GM23338 (cell line): ENCODE data around the gene SCAPER. TPM values are rescaled to one million over a fixed set of nuclear protein-coding genes. Genes with fewer than 3 reads are reported as not detected.

Experiments used
- ATAC-seq: fragments of 200-7000 bp; cut with Tn5 transposase; 3 replicates; pipeline ENCODE4 v1.9.1; 2020
- DNase-seq: peaks from one replicate; pipeline ENCODE4 v3.0.0-alpha.2; 2015; ENCODE audit warnings: low spot score
- H2AFZ ChIP-seq: fragments of 200-600 bp; sonication (generic); 2 replicates; pipeline ENCODE4 v1.8.0; 2016; ENCODE audit warnings: antibody characterized with exemption, mild to moderate bottlenecking, moderate library complexity
- H3F3A ChIP-seq: fragments of 200-600 bp; sonication (generic); replicated peaks from 2 replicates; pipeline ENCODE4 v1.8.0; 2017; ENCODE audit warnings: antibody characterized with exemption, mixed run types, low read depth
- H3K27ac ChIP-seq: fragments of 200-600 bp; sonication (generic); 2 replicates; pipeline ENCODE4 v1.6.1; 2016; ENCODE audit warnings: low read depth
- H3K27me3 ChIP-seq: fragments of 200-600 bp; sonication (generic); 2 replicates; pipeline ENCODE4 v1.8.0; 2016; ENCODE audit warnings: mild to moderate bottlenecking, mixed run types, moderate library complexity; ENCODE audit not compliant: insufficient read depth
- H3K36me3 ChIP-seq: fragments of 200-600 bp; sonication (generic); 2 replicates; pipeline ENCODE4 v1.8.0; 2016; ENCODE audit warnings: mild to moderate bottlenecking; ENCODE audit not compliant: insufficient read depth
- H3K4me1 ChIP-seq: fragments of 200-600 bp; sonication (generic); 2 replicates; pipeline ENCODE4 v1.8.0; 2016; ENCODE audit warnings: mild to moderate bottlenecking, moderate library complexity; ENCODE audit not compliant: insufficient read depth
- H3K4me2 ChIP-seq: fragments of 200-600 bp; sonication (generic); 2 replicates; pipeline ENCODE4 v1.7.1; 2017; ENCODE audit warnings: mixed run types
- H3K4me3 ChIP-seq: fragments of 200-600 bp; sonication (generic); 2 replicates; pipeline ENCODE4 v1.6.1; 2016; ENCODE audit warnings: mixed run types
- H3K79me2 ChIP-seq: fragments of 200-600 bp; sonication (generic); replicated peaks from 2 replicates; pipeline ENCODE4 v1.8.0; 2017; ENCODE audit warnings: mild to moderate bottlenecking; ENCODE audit not compliant: insufficient read depth
- H3K9me2 ChIP-seq: fragments of 200-600 bp; sonication (generic); 2 replicates; pipeline ENCODE4 v1.8.0; 2017; ENCODE audit not compliant: insufficient read depth
- H4K20me1 ChIP-seq: fragments of 200-600 bp; sonication (generic); replicated peaks from 2 replicates; pipeline ENCODE4 v1.8.0; 2017; ENCODE audit warnings: mild to moderate bottlenecking; ENCODE audit not compliant: insufficient read depth
- H3K27ac Mint-ChIP-seq: 2 replicates; pipeline ENCODE4 v1.8.0; 2020; ENCODE audit warnings: inconsistent platforms, mild to moderate bottlenecking, moderate library complexity, mixed read lengths
- H3K27me3 Mint-ChIP-seq: 3 replicates; pipeline ENCODE4 v1.8.0; 2022; ENCODE audit warnings: low read depth, mild to moderate bottlenecking, moderate library complexity, mixed read lengths, inconsistent platforms; ENCODE audit not compliant: insufficient read depth, poor library complexity
- H3K36me3 Mint-ChIP-seq: 3 replicates; pipeline ENCODE4 v1.8.0; 2021; ENCODE audit warnings: low read depth, mild to moderate bottlenecking, inconsistent platforms, moderate library complexity, mixed read lengths
- H3K4me1 Mint-ChIP-seq: 3 replicates; pipeline ENCODE4 v1.8.0; 2020; ENCODE audit warnings: mild to moderate bottlenecking, inconsistent platforms, mixed read lengths
- H3K4me3 Mint-ChIP-seq: 3 replicates; pipeline ENCODE4 v1.8.0; 2021; ENCODE audit warnings: moderate library complexity, mild to moderate bottlenecking, inconsistent platforms, mixed read lengths
- H3K9me3 Mint-ChIP-seq: 3 replicates; pipeline ENCODE4 v1.8.0; 2020; ENCODE audit warnings: moderate library complexity, mild to moderate bottlenecking, inconsistent platforms, mixed read lengths
- CREB1 ChIP-seq: fragments of 250-450 bp; sonication (Bioruptor Pico); IDR thresholded peaks from 2 replicates; pipeline ENCODE4 v1.5.0; 2020; ENCODE audit warnings: low read depth, mild to moderate bottlenecking, moderate library complexity
- ETS1 ChIP-seq: IDR thresholded peaks from 2 replicates; pipeline ENCODE4 v1.6.1; 2016; ENCODE audit warnings: antibody characterized with exemption
- EZH2 ChIP-seq: fragments of 200-600 bp; sonication (generic); IDR thresholded peaks from one replicate; pipeline ENCODE4 v1.8.0; 2017; ENCODE audit warnings: antibody characterized with exemption, mild to moderate bottlenecking, low read depth; ENCODE audit not compliant: unreplicated experiment
- EZH2phosphoT487 ChIP-seq: fragments of 200-600 bp; sonication (generic); IDR thresholded peaks from one replicate; pipeline ENCODE4 v1.8.1; 2018; ENCODE audit warnings: antibody characterized with exemption; ENCODE audit not compliant: unreplicated experiment
- NANOG ChIP-seq: IDR thresholded peaks from 2 replicates; pipeline ENCODE4 v1.6.1; 2016; ENCODE audit warnings: antibody characterized with exemption, borderline replicate concordance
- POLR2AphosphoS5 ChIP-seq: IDR thresholded peaks from 2 replicates; pipeline ENCODE4 v1.6.1; 2016; ENCODE audit warnings: antibody characterized with exemption, low read depth
- REST ChIP-seq: IDR thresholded peaks from one replicate; pipeline ENCODE4 v1.6.1; 2018; ENCODE audit warnings: antibody characterized with exemption; ENCODE audit not compliant: unreplicated experiment
- STAT1 ChIP-seq: IDR thresholded peaks from one replicate; pipeline ENCODE4 v1.6.1; 2016; ENCODE audit warnings: antibody characterized with exemption; ENCODE audit not compliant: unreplicated experiment
- ZNF114 ChIP-seq: fragments of 250-450 bp; sonication (Bioruptor Pico); IDR thresholded peaks from 2 replicates; pipeline ENCODE4 v1.5.0; 2020; ENCODE audit warnings: mild to moderate bottlenecking, moderate library complexity
- ZNF331 ChIP-seq: fragments of 250-450 bp; sonication (Bioruptor Pico); IDR thresholded peaks from 2 replicates; pipeline ENCODE4 v1.5.0; 2020; ENCODE audit warnings: low read depth, mild to moderate bottlenecking, moderate library complexity
- polyA plus RNA-seq: library from polyadenylated mRNA; unstranded; fragments of >200 nt; fragmentation: Nextera tagmentation; extraction: Ambion mirVana; gene quantifications from 2 replicates; pipeline ENCODE4 v1.2.1, GENCODE V29; 2016
- total RNA-seq: library from RNA; depleted of rRNA; stranded (reverse); fragments of >200 nt; shearing (Covaris generic); gene quantifications from 2 replicates; pipeline ENCODE4 v1.2.3, GENCODE V29; 2014
- TF ChIP-seq, protein P1 (sequence below): fragments of 250-450 bp; sonication (Bioruptor Pico); IDR thresholded peaks from 2 replicates; pipeline ENCODE4 v1.5.0; 2020; ENCODE audit warnings: mild to moderate bottlenecking, moderate library complexity
- TF ChIP-seq, protein P2 (sequence below), 2 experiments: fragments of 200-600 bp in 1 of 2; sonication (generic) in 1 of 2; conservative IDR thresholded peaks; 2 replicates each; pipeline versions ENCODE4 v1.5.1 to v1.6.1; 2016 to 2017; ENCODE audit warnings: antibody characterized with exemption in 2 of 2, low read depth in 2 of 2, mild to moderate bottlenecking in 2 of 2, moderate library complexity in 1 of 2

The SCAPER gene
- total and polyA plus RNA-seq, 2 experiments from 2014 or later = 9.1 to 17.6 TPM

- Histone ChIP-seq H3K9me2 (no peaks in the 10 kb centered on the region), H3K79me2 (peaks cover 23% of the 10 kb centered on the region), H3K4me3 (no peak overlapping the region), H3K4me1 (peaks cover 5% of the 10 kb centered on the region; the same call in 1 of the 2 replicates), H4K20me1 (no peaks in the 10 kb centered on the region), H3K4me2 (no peak overlapping the region), H3K36me3 (peaks cover 4% of the 10 kb centered on the region; the same call in 1 of the 2 replicates), H2AFZ (no peak overlapping the region), H3K27ac (no peak overlapping the region), H3K27me3 (no peaks in the 10 kb centered on the region), H3F3A (no peaks in the 10 kb centered on the region)
- Mint-ChIP-seq H3K27me3 (peaks cover 1% of the 10 kb centered on the region), H3K9me3 (no peaks in the 10 kb centered on the region), H3K4me3 (no peak overlapping the region), H3K36me3 (peaks cover 20% of the 10 kb centered on the region), H3K4me1 (peaks cover 14% of the 10 kb centered on the region), H3K27ac (no peak overlapping the region)
- no peak for DNase-seq
- ATAC-seq = no peak
- TF ChIP-seq CREB1 (CRISPR knock-in tag) (no peak), POLR2AphosphoS5 (no peak), EZH2phosphoT487 (no peak), NANOG (no peak), STAT1 (no peak), ETS1 (no peak), REST (no peak), EZH2 (no peak), ZNF331 (no peak), ZNF114 (CRISPR knock-in tag) (no peak)
- TF ChIP-seq, protein P1, sequence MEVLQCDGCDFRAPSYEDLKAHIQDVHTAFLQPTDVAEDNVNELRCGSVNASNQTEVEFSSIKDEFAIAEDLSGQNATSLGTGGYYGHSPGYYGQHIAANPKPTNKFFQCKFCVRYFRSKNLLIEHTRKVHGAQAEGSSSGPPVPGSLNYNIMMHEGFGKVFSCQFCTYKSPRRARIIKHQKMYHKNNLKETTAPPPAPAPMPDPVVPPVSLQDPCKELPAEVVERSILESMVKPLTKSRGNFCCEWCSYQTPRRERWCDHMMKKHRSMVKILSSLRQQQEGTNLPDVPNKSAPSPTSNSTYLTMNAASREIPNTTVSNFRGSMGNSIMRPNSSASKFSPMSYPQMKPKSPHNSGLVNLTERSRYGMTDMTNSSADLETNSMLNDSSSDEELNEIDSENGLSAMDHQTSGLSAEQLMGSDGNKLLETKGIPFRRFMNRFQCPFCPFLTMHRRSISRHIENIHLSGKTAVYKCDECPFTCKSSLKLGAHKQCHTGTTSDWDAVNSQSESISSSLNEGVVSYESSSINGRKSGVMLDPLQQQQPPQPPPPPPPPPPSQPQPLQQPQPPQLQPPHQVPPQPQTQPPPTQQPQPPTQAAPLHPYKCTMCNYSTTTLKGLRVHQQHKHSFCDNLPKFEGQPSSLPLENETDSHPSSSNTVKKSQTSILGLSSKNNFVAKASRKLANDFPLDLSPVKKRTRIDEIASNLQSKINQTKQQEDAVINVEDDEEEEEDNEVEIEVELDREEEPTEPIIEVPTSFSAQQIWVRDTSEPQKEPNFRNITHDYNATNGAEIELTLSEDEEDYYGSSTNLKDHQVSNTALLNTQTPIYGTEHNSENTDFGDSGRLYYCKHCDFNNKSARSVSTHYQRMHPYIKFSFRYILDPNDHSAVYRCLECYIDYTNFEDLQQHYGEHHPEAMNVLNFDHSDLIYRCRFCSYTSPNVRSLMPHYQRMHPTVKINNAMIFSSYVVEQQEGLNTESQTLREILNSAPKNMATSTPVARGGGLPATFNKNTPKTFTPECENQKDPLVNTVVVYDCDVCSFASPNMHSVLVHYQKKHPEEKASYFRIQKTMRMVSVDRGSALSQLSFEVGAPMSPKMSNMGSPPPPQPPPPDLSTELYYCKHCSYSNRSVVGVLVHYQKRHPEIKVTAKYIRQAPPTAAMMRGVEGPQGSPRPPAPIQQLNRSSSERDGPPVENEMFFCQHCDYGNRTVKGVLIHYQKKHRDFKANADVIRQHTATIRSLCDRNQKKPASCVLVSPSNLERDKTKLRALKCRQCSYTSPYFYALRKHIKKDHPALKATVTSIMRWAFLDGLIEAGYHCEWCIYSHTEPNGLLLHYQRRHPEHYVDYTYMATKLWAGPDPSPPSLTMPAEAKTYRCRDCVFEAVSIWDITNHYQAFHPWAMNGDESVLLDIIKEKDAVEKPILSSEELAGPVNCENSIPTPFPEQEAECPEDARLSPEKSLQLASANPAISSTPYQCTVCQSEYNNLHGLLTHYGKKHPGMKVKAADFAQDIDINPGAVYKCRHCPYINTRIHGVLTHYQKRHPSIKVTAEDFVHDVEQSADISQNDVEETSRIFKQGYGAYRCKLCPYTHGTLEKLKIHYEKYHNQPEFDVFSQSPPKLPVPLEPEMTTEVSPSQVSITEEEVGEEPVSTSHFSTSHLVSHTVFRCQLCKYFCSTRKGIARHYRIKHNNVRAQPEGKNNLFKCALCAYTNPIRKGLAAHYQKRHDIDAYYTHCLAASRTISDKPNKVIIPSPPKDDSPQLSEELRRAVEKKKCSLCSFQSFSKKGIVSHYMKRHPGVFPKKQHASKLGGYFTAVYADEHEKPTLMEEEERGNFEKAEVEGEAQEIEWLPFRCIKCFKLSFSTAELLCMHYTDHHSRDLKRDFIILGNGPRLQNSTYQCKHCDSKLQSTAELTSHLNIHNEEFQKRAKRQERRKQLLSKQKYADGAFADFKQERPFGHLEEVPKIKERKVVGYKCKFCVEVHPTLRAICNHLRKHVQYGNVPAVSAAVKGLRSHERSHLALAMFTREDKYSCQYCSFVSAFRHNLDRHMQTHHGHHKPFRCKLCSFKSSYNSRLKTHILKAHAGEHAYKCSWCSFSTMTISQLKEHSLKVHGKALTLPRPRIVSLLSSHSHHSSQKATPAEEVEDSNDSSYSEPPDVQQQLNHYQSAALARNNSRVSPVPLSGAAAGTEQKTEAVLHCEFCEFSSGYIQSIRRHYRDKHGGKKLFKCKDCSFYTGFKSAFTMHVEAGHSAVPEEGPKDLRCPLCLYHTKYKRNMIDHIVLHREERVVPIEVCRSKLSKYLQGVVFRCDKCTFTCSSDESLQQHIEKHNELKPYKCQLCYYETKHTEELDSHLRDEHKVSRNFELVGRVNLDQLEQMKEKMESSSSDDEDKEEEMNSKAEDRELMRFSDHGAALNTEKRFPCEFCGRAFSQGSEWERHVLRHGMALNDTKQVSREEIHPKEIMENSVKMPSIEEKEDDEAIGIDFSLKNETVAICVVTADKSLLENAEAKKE (CRISPR knock-in tag) = no peak
- TF ChIP-seq, protein P2, sequence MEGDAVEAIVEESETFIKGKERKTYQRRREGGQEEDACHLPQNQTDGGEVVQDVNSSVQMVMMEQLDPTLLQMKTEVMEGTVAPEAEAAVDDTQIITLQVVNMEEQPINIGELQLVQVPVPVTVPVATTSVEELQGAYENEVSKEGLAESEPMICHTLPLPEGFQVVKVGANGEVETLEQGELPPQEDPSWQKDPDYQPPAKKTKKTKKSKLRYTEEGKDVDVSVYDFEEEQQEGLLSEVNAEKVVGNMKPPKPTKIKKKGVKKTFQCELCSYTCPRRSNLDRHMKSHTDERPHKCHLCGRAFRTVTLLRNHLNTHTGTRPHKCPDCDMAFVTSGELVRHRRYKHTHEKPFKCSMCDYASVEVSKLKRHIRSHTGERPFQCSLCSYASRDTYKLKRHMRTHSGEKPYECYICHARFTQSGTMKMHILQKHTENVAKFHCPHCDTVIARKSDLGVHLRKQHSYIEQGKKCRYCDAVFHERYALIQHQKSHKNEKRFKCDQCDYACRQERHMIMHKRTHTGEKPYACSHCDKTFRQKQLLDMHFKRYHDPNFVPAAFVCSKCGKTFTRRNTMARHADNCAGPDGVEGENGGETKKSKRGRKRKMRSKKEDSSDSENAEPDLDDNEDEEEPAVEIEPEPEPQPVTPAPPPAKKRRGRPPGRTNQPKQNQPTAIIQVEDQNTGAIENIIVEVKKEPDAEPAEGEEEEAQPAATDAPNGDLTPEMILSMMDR (conservative IDR thresholded peaks at IDR 0.05; ENCODE audit: low read depth in 2 of 2) = no peak
These were observed 24.0 kb upstream of the SCAPER start for GRCh38 chr15:76929011-76929760.
